Gastroesophageal sphincter (tissue), 3 donors: ENCODE results near the gene FOXN3.

Experiments
- CTCF ChIP-seq, 4 experiments: fragments of 200-600 bp in 2 of 4; fragments of 450-650 bp in 2 of 4; sonication (generic) in 1 of 4; IDR thresholded peaks; one replicate each; pipeline ENCODE4 v1.5.1; 2017 to 2019; ENCODE audit warnings: antibody characterized with exemption in 4 of 4, mild to moderate bottlenecking in 2 of 4, moderate library complexity in 2 of 4
- EP300 ChIP-seq: sonication (generic); formaldehyde crosslinking; IDR thresholded peaks from one replicate; pipeline ENCODE4 v1.6.1; 2017; ENCODE audit warnings: antibody characterized with exemption, mild to moderate bottlenecking
- POLR2AphosphoS5 ChIP-seq: sonication (generic); formaldehyde crosslinking; IDR thresholded peaks from one replicate; pipeline ENCODE4 v1.6.1; 2017; ENCODE audit warnings: antibody characterized with exemption

DNA sequence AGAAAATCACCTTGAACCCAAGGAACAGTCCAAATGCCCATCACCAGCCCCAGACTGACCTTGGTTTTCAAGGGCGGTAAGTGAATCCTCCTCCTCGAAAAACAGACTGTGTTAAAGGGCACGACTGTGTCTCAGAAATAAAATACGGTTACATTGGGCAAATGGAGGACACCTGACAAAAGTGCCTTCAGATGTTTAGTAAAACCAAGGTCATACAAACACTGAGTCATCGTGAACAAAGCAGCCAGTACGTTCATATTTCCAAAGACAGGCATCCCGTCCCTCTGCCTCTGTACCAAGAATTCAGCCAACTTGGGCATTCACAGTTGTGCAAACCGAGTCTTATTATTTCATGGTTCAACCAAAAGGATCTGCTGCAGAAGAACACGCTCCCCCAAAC is 25.9 kb downstream of the FOXN3 start:
- TF ChIP-seq EP300 (no peak), CTCF (IDR thresholded peaks at IDR 0.05) (no peak), POLR2AphosphoS5 (no peak)
